GM21528 (cell line): ENCODE results near the gene HADHA.

ENCODE experiments used
- ATAC-seq: cut with Tn5 transposase; IDR thresholded peaks from one replicate; pipeline ENCODE4 v1.9.1; 2021; ENCODE audit warnings: mild to moderate bottlenecking, moderate library complexity; ENCODE audit not compliant: unreplicated experiment, low FRiP score

HADHA gene

GRCh38 chr2:26245810-26246209 is 1.4 kb upstream of the HADHA start:
- ATAC-seq, result peak; percentile 36

GRCh38 chr2:26245231-26245732 is 850 bp upstream of the HADHA start:
- ATAC-seq, result peak; percentile 24

- ATAC-seq, result peak; percentile 4
Observed at GRCh38 chr2:26243470-26244308, 743 bp downstream of the HADHA start.

DNA sequence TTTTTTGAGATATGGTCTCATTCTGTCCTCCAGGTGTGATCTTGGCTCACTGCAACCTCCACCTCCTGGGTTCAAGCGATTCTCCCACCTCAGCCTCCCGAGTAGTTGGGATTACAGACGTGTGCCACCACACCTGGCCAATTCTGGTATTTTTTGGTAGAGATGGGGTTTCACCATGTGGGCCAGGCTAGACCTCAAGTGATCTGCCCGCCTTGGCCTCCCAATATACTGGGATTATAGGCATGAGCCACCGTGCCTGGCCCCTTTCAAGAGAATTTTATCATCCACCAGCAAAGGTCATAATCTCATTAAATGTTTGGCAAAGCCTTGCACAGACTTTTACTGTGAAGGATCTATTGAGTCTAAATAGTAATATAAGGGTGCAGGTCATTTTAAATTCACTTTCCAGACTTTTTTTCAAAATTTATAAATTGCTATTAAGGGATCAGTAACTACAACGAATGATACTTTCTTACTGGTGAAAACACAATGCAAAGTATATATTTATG is 2.5 kb downstream of the HADHA start:
- ATAC-seq, result no peak

DNA sequence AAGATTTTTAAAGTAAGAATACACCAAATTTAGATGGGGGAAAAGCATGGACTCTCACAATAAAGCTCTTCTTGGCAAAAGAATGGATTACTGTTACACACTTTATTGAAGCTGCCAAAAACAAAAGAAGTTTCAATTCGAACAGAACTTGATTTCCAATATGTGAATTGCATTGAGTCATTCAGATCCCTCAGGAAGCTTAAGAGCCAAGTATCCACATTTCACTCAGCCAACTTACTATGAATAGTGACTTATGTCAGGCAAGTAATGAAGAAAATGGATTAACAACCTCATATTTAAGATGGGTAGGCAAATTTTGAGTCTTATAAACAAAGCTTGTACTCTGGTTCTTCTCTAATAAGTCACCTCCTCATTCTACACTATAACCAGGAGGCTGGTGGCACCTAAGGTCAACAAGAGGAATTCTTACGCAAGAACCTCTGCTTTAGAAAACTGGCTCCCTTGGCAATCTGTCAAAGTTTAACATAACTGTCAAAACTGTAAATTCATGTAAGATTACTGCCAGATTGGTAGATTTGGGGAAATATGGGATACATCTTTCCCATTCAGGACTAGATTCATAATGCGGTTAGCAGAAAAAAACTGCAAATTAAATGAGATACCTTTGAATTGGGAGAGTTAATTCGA is 6.0 kb downstream of the HADHA start:
- no peak for ATAC-seq

DNA sequence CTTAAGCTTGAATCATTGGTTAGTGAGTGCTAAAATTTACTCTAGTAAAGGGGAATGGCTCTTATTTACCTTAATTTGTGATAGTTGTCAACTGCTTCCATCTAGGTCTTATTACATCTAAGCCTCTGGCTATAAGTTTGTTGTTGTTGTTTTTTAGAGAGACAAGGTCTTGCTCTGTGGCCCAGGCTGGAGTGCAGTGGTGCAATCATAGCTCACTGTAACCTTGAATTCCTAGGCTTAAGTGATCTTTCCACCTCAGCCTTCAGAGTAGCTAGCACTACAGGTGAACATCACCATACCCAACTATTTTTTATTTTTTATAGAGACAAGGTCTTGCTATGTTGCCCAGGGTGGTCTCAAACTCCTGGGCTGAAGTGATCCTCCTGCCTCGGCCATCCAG is 6.6 kb downstream of the HADHA start:
- no peak for ATAC-seq

DNA sequence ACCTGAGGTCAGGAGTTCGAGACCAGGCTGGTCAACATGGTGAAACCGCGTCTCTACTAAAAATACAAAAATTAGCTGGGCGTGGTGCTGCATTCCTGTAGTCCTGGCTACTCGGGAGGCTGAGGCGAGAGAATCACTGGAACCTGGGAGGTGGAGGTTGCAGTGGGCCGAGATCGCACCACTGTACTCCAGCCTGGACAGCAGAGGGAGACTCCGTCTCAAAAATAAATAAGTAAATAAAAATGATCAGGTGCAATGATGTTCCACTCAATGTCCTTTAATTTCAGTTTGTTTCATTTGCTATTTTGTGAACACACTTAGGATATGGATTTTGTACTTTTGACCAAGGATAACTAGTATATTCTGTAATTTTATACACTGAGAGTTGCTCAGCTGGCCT is 9.3 kb downstream of the HADHA start:
- no peak for ATAC-seq

DNA sequence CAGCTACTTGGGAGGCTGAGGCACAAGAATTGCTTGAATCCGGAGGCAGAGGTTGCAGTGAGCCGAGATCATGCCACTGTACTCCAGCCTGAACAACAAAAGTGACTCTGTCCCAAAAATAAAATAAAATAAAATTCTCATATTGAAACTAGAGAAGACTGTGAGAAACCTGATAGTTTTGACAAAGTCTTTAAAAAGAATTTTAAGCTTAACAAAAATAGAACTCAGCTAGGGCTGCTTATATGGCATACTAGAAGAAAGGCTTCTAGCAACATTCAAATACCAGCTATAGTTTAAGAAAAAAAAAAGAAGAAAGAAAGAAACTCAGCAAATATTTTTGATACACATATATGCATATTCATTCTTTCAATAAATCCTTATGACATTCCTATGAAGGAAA is 13.6 kb downstream of the HADHA start:
- ATAC-seq, result no peak

DNA sequence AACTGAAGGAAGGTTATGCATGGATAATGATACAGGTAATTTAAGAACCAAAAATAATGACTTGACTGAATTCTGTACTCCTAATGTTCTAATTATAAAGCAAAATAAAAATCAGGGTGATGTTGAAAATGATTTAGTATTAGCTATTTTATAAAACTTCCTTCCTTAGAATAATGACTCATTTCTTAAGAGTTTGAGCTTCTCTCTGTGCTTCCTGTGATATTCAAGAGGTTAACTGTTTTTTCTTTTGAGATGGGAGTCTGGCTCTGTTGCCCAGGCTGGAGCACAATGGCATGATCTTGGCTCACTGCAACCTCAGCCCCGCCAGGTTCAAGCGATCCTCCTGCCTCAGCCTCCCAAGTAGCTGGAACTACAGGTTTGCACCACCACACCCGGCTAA is 14.8 kb downstream of the HADHA start:
- ATAC-seq, result no peak

- no peak for ATAC-seq
Observed at GRCh38 chr2:26224095-26224494, 20.3 kb downstream of the HADHA start.

DNA sequence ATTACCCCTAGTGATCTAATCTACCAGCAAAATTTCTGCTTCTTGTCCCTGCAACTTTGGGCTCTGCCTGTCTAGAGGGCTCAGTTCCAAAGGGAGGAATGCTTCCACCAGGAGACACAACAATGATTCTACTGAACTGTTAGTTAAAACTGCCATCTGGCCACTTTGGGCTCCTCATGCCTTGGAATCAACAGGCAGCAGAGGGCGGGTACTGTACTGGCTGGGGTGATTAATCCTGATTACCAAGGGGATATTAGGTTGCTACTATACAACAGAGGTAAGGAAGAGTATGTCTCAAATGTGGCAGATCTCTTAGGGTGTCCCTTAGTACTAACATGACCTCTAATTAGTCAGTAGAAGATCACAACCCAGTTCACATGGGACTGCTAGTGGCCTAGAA is 21.4 kb downstream of the HADHA start:
- no peak for ATAC-seq

GRCh38 chr2:26217720-26218119 is 26.7 kb downstream of the HADHA start:
- no peak for ATAC-seq

- ATAC-seq, result no peak
Observed at GRCh38 chr2:26216587-26216986, 27.8 kb downstream of the HADHA start.

DNA sequence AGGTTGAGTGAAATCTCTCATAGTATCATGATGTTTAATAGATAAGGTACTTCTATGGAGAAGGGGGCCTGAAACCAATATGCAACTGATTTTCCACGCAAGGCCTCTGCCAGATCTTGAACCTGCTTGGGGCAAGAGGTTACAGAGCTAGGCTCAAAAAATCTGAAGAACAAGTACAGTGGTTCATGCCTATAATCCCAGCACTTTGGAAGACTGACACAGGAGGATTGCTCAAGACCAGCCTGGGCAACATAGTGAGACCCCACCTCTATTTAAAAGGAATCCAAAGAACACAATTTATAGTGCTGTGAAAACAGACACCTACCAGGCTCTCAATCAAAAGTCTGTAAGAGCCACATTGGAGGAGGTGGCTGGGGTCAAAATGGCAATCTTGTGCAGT is 28.6 kb downstream of the HADHA start:
- no peak for ATAC-seq

GRCh38 chr2:26214759-26215158 is 29.7 kb downstream of the HADHA start:
- ATAC-seq, result no peak

DNA sequence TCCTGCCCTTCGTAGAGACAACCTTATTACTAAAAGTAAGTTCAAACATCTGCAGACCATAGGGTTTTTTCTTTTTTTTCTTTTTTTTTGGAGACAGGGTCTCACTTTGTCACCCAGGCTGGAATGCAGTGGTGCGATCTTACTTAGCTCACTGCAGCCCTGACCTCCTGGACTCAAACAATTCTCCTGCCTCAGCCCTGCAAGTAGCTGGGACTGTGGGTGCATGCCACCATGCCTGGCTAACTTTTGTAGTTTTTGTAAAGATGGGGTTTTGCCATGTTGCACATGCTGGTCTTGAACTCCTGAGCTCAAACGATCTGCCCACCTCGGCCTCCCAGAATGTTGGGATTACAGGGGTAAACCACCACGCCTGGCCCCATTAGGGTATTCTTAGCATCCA is 32.4 kb downstream of the HADHA start:
- no peak for ATAC-seq

DNA sequence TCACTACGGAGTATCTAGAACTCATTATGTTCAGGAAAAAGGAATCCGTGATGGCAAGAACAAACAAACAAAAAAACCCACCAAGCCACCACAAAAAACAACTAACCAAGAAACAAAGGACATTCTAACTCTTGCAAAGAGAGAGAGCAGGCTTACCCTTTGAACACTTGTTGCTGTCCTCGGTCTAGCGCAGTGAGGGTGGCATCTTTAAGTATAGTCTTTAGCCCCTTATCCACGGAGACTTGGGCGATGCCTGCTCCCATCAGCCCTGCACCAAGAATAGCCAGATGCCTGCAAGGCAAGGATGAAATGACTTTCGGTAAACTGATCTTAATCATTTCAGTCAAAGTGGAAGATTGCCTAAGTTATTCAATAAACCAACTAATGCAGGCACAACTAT is 40.5 kb downstream of the HADHA start:
- no peak for ATAC-seq

- no peak for ATAC-seq
Observed at GRCh38 chr2:26202981-26203490, 41.4 kb downstream of the HADHA start.

GRCh38 chr2:26197516-26197915 is 46.9 kb downstream of the HADHA start:
- ATAC-seq, result no peak

DNA sequence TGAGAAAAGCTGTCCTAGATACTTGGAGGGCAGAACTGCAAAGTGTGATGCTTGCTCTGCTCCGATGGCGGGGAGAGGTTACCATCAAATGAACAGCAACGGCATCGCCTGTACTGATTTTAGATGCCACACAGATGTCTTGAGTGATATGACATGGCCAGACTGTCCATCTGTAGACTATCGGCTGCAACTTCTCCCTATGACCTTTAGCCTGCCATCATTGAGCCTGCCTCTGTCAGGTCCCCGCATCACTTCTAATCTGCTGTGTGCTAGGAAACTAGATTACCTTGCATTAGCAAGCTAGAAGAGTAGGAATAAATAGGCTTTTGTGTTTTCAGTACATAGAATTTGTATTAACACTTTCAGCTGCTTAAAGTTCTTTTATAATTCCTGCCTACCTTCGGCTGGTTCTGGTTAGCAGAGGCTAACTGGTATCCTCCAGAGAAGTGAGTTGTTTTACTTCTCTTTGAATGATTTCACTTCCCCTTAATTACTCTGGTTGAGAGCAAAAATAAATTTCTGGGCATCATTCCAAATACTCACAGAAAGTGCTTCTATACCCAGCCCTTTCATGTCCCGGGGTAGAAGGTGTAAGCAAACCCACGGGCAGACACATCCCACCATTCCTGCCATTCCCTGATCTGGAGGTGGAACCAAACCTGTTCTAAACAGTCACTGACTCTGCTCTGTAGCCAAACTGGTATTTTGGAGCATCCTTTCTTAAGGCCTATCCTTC is 47.6 kb downstream of the HADHA start:
- ATAC-seq, result no peak
